Glutamatergic neuron (in vitro differentiated cells): Measurements from ENCODE around the gene TOMM20. TPM values are rescaled to one million over a fixed set of nuclear protein-coding genes. Genes with fewer than 3 reads are reported as not detected.

ENCODE experiments used
- DNase-seq: peaks from one replicate; pipeline ENCODE4 v3.0.0; 2022
- H3K27ac Mint-ChIP-seq: one replicate; pipeline ENCODE4 v1.8.0; 2020; ENCODE audit warnings: mild to moderate bottlenecking, mixed read lengths, inconsistent platforms; ENCODE audit not compliant: unreplicated experiment
- H3K27me3 Mint-ChIP-seq: one replicate; pipeline ENCODE4 v1.8.0; 2020; ENCODE audit warnings: mild to moderate bottlenecking, moderate library complexity, mixed read lengths, inconsistent platforms; ENCODE audit not compliant: unreplicated experiment
- H3K36me3 Mint-ChIP-seq: one replicate; pipeline ENCODE4 v1.8.0; 2020; ENCODE audit warnings: mild to moderate bottlenecking, mixed read lengths, inconsistent platforms; ENCODE audit not compliant: unreplicated experiment
- H3K4me1 Mint-ChIP-seq: one replicate; pipeline ENCODE4 v1.8.0; 2020; ENCODE audit warnings: mild to moderate bottlenecking, low read depth, mixed read lengths, inconsistent platforms; ENCODE audit not compliant: unreplicated experiment
- H3K4me3 Mint-ChIP-seq: one replicate; pipeline ENCODE4 v1.8.0; 2020; ENCODE audit warnings: mild to moderate bottlenecking, mixed read lengths, inconsistent platforms; ENCODE audit not compliant: unreplicated experiment
- H3K9me3 Mint-ChIP-seq: one replicate; pipeline ENCODE4 v1.8.0; 2020; ENCODE audit warnings: mild to moderate bottlenecking, moderate library complexity, mixed read lengths, inconsistent platforms; ENCODE audit not compliant: unreplicated experiment
- CTCF ChIP-seq: fragments of 200-600 bp; sonication (generic); IDR thresholded peaks from one replicate; pipeline ENCODE4 v1.5.0; 2021; ENCODE audit not compliant: partially characterized antibody, unreplicated experiment
- total RNA-seq: library from RNA; stranded (reverse); fragmentation: NEBNext Ultra II Directional; extraction: Animal tissue kit (Norgen Biotek cat#: 25700); gene quantifications from one replicate; pipeline ENCODE4 v1.2.1, GENCODE V29; 2021; ENCODE audit not compliant: unreplicated experiment

The TOMM20 gene
- total RNA-seq, 1 donor from 2014 or later = 166 TPM

DNA sequence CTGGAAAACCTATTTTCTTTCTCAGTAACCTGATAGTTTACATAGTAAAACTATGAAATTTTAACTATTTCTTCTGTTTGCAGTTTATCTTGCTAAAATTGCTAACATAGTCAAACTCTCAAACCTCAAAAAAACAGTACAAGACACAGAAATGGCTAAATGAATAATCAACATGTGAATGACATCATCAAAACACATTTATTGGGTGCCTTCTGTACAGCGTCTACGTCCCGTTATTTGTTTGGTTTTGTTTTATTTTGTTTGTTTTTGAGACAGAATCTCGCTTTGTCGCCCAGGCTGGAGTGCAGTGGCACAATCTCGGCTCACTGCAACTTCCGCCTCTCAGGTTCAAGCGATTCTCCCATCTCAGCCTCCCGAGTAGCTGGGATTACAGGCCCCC lies 21.2 kb upstream of the TOMM20 start:
- H3K4me3 Mint-ChIP-seq = no peak overlapping the region
- no peaks in the 10 kb centered on the region for H3K36me3 Mint-ChIP-seq
- peaks cover 2% of the 10 kb centered on the region for H3K9me3 Mint-ChIP-seq
- no peaks in the 10 kb centered on the region for H3K27me3 Mint-ChIP-seq
- H3K4me1 Mint-ChIP-seq = no peaks in the 10 kb centered on the region
- TF ChIP-seq CTCF = no peak
- DNase-seq = no peak
- no peak overlapping the region for H3K27ac Mint-ChIP-seq

DNA sequence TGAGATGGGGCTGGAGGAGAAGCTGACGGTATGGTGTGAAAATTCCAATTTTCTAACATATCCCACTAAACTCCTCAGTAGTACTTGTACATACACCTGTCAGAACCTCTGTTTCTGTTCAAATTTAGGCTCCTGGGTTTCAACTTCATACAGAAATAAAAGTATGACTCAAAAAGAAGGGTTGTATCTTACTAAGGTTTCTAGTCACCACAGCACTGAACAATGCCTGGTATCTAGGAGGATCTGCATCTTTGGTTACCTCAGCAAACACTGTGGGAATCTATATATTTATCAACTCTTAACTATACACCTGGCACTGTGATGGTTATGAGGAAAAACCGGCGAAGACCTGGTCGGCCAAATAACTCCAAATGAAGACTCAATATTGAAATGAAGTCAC lies 18.6 kb upstream of the TOMM20 start:
- no peak for DNase-seq
- Mint-ChIP-seq H3K27me3 (no peaks in the 10 kb centered on the region), H3K4me3 (no peak overlapping the region), H3K36me3 (no peaks in the 10 kb centered on the region), H3K4me1 (no peaks in the 10 kb centered on the region), H3K27ac (no peak overlapping the region), H3K9me3 (peaks cover 2% of the 10 kb centered on the region)
- no peak for TF ChIP-seq CTCF

DNA sequence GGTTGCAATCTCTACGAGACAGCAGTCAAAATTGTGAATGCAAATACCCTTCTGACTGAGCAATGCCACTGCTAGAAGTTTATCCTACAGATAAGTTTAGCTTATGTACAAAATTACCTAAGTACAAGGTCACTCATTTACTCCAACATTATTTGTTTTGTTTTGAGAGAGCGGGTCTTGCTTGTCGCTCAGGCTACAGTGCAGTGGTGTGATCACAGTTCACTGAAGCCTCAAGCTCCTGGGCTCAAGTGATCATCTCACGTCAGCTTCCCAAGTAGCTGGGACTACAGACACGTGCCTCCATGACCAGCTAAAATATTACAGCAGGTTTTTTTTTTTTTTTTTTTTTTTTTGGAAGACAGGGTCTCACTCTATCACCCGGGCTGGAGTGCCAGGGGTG lies 17.0 kb upstream of the TOMM20 start:
- Mint-ChIP-seq H3K4me1 (no peaks in the 10 kb centered on the region), H3K36me3 (peaks cover 4% of the 10 kb centered on the region), H3K27ac (no peak overlapping the region), H3K9me3 (peaks cover 4% of the 10 kb centered on the region), H3K4me3 (no peak overlapping the region), H3K27me3 (peaks cover 3% of the 10 kb centered on the region)
- no peak for TF ChIP-seq CTCF
- no peak for DNase-seq

DNA sequence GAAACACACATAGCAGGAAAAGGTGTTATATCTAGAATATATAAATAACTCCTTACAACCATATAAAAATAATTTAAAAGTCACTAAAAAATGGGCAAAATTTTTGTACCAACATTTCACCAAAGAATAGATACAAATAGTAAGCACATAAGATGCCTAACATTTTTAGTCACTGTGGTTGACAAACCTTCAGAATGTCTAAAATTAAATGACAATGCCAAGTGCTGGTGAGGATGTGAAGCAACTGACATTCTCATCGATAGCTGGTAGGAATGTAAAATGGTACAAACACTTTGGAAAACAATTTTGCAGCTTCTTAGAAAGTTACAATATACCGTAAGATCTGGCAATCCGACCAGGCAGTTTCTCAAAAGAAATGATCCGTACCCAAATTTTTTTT lies 14.4 kb upstream of the TOMM20 start:
- no peak for DNase-seq
- peaks cover 3% of the 10 kb centered on the region for H3K27me3 Mint-ChIP-seq
- H3K27ac Mint-ChIP-seq = no peak overlapping the region
- TF ChIP-seq CTCF = no peak
- H3K36me3 Mint-ChIP-seq = peaks cover 7% of the 10 kb centered on the region
- no peaks in the 10 kb centered on the region for H3K4me1 Mint-ChIP-seq
- H3K4me3 Mint-ChIP-seq = no peak overlapping the region
- H3K9me3 Mint-ChIP-seq = peaks cover 2% of the 10 kb centered on the region

- H3K27ac Mint-ChIP-seq = no peak overlapping the region
- H3K4me3 Mint-ChIP-seq = no peak overlapping the region
- no peak for TF ChIP-seq CTCF
- peaks cover 7% of the 10 kb centered on the region for H3K36me3 Mint-ChIP-seq
- DNase-seq = no peak
- peaks cover 5% of the 10 kb centered on the region for H3K27me3 Mint-ChIP-seq
- H3K9me3 Mint-ChIP-seq = peaks cover 2% of the 10 kb centered on the region
- no peaks in the 10 kb centered on the region for H3K4me1 Mint-ChIP-seq
These were observed 10.7 kb upstream of the TOMM20 start for GRCh38 chr1:235139315-235139714.
